Stimulated activated CD4-positive, alpha-beta T cell treated with anti-CD3 and anti-CD28 coated beads, Interleukin-2, amount 100 ng/mL, for 24 hours (primary cell): ENCODE data around the gene DLG2.
"Not testable (repeated sequence)": the region's sequence is repeated elsewhere in the genome, so short reads cannot be mapped to it uniquely, and the experiment has no call there.

ENCODE experiments used
- DNase-seq, 2 donors: peaks; one replicate each; pipeline ENCODE4 v3.0.0-alpha.2; 2020

DLG2 gene

DNA sequence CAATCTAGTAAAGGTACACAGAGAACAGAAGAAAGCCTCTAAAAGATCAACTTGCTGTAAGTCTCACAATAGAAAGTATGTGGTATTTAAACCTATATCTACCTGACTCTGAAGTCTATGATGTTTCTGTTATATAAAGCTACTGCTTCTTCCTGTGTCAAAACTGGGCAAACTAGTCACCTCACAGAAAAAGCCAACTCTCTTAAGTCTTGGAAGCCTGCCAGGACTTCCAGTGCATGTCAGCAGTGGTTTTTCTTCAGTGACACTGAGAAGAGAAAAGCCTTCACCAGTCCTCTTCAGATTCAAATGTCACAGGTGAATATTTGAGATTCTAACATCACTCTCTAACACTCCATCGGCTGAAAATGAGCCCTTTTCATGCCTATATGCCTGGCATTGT, 808.0 kb downstream of the DLG2 start:
- no peak for DNase-seq

DNA sequence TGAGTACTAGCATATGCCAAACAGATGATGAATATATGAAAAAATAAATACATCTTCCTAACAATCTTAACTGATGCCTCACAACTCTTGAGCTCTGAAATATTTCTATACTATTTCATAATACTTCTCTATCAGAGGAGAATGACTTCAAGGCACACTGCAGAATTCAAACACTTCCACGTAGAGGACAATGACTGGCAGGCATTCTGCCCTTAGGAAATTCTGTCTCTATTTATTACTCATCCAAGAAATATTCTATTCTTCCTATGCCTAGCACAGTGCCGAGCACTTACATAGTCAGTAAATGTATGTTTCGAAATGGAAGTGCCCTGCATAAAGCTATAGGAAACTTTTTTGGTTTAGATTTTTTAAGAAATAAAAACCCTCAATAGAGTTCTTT, 809.1 kb downstream of the DLG2 start:
- DNase-seq, result no peak

DNA sequence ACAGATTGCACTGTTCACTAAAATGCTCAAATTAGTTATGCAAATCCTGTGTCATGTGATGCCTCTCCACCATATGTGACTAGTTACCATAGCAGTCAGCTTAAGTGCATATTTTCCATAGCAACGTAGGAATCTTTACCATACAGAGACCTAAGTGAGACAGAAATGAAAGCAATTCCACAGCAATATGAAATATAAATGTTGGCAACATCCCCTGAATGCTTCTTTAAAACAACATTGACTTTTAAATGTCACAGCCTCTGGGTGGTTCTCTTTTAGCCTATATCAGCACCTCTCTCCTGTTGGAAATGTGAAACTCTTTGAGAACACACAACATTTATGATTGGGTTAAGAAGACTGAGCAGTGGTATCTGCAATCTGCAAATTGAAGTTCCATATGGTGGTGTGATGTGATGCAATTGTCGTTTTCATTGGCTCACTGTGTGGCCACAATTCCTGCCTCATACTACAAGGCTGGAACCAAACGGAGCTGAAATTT, 814.6 kb downstream of the DLG2 start:
- DNase-seq, result no peak

DNA sequence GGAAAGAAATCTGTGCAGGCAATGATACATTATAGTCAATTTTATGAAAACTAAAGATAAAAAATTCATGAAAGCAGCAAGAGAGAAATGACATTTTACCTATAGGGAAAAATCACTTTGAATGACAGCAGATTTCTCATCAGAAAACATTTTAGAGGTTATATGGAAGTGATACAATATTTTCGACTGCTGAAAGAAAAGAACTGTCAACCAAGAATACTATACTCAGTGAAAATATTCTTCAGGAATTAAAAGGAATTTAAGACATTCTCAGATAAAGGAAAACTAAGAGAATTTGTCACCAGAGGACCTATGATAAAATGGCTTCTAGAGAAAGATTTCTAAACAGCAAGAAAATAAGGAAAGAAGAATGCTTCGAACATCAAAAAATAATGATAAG, 820.8 kb downstream of the DLG2 start:
- no peak for DNase-seq

DNA sequence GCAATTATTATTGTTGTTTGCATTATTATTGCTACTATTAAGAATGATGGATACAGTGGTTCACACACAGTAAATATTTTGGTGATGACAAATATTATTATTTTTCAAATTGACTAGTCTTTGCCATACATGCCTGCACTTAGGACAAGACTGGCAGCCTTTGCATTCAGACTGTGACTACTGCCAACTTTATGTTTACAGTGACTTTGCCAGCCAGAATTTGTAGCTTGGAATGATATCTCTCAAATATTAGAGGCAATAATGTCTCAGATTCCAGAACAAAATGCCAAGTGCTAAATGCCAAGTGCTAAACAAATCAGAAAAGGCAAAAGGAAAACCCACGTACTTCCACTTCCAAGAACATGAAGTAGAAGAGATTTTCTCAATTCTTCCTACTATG, 823.1 kb downstream of the DLG2 start:
- no peak for DNase-seq

DNA sequence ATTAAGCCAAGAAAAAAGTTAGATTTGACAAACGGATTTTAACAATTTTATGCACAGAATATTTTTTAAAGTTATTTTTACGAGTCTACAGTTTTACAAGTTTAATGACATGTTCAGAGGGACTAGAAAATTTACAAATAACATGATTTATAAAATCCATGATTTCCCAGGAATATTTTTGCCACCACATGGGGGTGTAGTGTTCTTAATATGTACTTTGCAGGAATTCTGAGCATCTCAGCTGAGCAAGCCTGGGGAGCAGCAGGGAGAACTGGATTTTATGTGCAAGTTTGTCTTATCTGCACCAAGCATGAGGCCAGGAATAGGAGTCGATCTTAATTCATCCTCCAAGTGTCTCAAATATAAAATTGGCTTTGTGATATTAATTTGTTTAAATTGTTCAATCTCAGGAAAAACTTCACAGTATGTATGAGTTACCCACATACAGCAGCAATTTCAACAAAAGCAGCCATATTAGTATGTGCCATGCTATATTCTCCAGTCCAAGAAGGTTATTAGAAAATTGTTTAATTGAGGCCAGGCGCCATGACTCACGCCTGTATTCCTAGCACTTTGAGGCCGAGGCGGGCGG, 826.3 kb downstream of the DLG2 start:
- no peak for DNase-seq

DNA sequence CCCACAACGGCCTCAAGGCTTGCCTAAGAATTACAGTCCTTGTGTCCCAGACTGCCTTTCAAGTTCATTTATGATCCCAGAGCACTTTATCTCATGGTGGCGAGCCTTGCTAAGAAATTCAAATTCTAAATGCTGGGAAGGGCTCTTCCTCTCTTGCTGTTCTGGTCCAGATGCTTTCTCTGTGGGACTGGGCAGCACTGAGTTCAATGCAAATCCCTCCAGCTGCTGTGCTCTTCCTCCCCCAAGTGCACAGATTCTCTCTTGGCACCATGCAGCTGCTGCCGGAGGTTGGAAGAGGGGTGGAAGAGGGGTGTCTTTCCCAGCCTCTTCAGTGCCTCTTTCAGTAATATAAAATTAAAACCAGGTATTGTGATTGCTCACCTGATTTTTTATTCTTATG, 828.0 kb downstream of the DLG2 start:
- DNase-seq, result no peak

DNA sequence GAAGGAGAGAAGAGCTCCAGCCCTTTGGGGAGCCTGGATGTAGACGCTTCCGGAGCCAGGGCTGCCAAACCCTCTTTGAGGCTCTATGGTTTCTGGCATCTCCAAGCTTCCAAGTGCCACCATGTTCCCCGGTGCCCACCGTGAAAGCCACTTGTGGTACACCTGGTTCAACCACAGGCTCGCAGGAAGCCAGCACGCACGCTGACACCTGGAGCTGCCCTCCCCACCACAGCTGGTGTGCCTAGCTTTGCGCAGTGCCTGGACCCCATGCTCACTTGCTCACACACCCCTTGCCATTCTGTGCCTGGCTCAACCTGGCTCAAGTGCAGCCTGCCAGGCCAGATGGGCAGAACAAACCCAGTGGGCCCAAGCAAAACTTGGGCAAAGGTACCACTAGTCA, 831.4 kb downstream of the DLG2 start:
- no peak for DNase-seq

DNA sequence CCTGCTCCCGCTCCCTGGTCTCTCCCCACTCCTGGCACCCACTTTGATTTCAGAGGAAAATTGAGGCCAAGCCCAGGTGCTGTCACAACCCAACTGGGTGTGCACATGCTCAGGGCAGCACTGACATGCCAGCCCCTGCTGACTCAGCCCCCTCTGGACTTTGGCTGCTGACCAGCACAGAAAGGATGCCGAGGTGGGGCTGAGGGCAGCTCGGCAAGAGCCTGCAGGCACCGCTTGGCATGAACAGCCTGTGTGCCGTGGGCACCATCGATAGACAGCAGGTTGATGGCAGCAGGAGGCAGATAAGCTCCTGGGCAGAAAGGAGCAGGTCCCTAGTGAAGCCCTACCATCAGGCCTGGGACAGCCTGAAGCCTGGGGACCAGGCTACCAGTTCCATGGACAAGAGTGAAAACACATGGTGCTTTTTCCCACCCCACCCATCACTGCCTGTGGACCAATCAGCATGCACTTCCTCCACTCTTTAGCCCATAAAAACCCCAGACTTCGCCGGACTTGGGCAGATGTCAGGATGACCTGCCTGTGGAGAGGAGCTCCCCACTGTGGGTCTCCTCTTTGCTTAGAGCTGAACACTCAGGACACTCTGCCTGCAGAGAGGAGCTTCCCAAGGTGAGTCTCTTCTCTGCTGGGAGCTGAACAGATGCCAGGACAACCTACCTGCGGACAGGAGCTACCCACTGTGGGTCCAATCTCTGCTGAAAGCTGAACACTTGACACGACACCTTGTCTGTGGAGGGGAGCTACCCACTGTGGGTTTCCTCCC, 832.3 kb downstream of the DLG2 start:
- no peak for DNase-seq

DNA sequence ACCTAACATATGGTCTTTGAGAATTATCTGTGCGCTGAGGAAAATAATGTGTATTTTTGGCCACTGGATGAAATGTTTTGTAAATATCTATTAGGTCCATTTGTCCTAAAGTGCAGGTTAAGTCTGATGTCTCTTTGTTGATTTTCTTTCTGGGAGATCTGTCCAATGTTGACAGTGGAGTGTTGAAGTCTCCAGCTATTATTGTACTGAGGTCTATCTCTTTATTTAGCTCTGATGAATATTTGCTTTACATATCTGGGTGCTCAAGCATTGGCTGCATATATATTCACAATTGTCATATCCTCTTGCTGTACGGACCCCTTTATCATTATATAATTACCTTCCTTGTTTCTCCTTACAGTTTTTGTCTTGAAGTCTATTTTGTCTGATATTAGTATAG, 833.8 kb downstream of the DLG2 start:
- DNase-seq, result no peak

DNA sequence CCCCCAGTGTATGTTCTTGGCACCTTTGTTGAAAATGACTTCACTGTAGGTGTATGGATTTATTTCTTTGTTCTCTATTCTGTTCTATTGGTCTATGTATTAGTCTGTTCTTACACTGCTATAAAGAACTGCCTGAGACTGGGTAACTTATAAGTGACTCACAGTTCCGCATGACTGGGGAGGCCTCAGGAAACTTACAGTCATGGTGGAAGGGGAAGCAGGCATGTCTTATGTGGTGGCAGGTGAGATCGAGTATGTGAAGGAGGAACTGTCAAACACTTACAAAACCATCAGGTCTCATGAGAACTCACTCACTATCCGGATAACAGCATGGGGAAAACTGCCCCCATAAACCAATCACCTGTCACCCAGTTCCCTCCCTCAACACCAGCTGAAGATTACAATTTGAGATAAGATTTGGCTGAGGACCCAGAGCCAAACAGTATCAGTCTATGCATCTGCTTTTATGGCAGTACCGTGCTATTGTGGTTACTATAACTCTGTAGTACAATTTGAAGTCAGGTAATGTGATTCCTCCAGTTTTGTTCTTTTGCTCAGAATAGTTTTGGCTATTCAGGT, 836.2 kb downstream of the DLG2 start:
- DNase-seq, result no peak

DNA sequence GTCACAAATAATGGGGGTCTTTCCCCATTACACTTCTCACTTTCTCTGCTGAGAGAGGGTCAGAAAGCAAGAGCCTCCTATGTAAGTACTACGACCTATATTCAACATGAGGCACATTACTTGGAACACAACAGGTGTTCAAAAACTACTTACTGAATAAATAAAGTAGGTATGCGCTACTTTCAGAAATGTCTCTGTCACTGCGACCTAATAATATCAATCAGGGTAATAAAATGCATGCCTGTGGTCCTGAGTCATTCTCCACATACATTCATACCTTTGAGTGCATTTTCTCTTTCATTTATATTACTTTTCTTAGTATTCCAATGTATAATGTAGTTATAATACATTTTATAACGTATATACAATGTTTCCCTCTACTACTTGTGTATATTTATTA, 838.9 kb downstream of the DLG2 start:
- DNase-seq, result no peak

DNA sequence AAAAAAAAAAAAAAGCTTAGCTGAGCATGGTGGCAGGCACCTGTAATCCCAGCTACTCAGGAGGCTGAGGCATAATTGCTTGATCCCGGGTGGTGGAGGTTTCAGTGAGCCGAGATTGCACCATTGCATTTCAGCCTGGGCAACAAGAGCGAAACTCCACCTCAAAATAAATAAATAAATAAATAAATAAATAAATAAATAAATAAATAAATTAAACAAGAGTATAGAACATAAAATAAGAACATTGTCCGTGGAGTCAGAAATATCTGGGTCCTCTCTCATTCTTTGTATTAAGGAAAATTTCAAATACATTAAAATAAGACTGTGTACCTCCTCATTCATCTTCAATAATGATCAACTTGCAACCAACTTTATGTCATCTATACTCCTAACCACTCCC, 843.0 kb downstream of the DLG2 start:
- not testable (repeated sequence) for DNase-seq

DNA sequence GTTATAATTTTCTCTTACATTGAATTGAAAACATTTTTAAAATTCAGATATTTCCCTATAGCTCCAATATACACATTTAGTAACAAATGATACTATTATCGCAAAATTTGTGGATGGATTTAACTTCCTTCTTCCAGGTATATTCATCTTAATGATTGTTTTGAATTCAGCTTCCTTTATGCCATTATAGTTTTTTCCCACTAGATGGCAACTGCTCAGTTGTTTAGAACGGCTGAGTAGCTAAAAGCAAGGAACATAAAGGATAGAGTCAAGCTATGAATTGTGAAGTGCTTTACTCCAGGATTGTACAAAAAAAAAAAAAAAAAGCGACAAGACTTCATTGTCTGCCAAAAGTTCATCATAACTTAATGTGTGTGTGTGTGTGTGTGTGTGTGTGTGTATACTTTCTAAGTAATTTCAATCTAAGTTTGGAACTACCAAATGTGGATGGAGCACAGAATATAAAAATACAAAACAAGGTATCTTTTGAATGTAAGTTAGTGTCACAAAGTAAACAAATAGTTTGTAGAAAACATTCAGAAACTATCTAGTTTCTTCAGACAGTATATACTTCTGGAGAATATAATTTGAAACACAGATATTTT, 846.4 kb downstream of the DLG2 start:
- no peak for DNase-seq

DNA sequence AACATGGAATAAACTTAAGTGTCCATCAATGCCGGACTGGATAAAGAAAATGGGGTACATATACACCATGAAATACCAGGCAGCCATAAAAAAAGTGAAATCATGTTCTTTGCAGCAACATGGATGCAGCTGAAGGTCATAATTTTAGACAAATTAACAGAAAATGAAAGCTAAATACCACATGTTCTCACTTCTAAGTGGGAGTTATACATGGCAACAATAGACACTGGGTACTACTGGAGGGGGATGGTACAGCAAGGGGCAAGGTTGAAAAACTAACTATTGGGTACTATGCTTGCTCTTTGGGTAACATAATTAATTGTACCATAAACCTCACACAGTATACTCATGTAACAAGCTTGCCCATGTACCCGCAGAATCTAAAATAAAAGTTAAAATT, 851.6 kb downstream of the DLG2 start:
- DNase-seq, result no peak

DNA sequence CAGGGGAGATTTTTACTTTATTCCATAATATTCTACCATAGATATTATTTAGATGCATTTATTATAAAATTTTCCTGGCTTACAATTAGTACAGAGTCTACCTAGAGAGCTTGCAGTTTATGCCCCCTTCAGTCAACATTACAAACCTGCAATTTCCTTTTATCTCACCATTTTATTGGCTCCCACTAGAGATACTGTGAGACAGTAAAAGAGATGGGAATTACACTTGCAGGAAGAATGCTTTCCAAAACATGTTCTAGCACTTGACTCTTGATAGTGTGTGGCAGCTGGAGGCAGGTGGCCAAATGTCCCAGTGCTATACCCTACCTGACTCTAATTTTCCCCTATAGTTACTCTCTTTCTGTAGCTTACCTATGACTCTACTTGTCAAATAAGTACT, 863.2 kb downstream of the DLG2 start:
- DNase-seq, result no peak

DNA sequence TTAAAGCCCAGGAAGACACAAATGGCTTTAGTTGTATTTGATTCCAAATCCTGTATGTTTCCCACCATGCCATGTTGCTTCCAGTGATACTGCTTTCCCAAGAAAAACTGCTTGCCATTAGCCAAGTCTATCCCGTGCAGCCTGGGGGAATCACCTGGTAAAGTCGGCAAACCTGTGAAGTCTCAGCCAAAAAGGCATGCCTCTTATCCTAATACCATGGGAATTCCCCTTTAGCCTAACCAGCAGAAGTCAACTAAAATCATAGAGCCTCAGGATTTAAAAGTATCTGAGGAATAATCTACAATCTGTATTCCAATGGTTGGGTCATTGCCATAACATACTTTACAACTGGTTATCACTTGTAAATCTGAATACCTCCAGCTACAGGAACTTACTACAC, 869.4 kb downstream of the DLG2 start:
- no peak for DNase-seq

DNA sequence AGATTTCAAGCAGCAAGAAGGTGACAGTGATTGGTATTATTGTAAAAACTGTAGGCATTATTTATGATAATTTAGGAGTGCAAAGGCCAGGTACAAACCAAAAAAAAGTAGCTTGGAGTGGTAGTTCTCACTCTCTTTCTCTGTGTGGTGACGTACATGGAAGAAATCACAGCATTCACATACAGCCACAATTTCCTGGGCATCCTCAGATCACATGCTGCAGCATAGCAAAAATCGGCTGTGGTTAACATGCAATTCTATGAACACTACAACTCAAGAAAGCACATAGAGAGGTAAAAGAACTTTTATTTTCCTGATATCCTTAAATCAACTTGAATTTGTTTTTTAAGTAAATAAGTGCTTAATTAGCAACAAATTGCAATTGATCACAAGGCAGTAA, 875.8 kb downstream of the DLG2 start:
- DNase-seq, result no peak

DNA sequence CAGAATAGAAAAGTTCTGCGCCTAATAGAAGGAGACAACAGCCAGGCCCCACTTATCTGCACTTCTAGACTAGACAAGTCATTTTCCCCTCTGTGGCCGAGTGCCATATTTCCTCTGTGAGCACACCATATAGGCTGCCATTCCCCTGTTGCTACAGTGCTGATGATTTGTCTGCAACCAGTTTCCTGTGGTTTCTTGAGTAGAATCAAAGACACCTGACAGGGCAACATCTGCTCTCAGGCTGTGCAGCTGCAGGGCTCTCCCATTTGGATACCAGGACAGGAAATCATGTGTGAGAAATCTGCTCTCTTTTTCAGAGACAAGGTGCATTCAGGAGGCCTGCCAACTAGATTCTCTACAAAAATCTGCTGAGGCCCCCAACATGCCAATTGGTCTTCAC, 879.3 kb downstream of the DLG2 start:
- no peak for DNase-seq

DNA sequence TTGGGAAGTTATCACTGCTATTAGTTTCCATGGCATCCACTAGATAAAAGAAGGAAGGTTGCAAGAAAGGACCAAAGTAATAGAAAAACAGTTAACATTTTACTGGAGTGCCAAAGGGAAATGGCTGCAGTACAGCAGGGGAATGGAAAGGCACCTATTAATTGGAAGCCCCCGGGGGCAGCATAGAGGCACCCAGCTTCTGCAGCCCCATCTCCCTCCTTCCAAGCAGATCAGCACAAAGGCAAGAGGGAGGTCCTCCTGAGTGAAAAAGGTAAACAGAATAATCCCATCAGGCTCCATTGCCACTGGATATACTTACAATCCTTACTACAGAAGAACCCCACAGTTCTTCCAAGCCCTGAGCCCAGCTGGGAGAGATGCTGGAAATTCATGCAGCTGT, 887.1 kb downstream of the DLG2 start:
- DNase-seq, result no peak

DNA sequence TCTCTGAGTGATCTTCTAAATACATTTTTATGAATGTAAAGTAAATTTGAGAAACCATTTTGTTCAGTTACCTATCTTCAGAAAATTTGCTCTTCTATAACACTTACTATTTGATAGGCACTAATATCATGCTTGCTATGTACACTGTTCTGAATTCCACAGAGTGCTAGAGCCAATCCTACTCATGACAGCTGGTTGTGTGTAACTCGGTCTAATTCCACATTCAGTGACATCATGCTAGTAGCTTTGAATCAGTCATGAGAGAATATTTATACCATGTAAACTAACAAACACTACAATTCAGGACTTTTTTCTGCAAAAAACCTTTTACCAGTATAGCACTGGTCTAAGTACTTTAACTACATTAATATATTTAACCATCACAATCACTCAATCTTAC, 902.9 kb downstream of the DLG2 start:
- no peak for DNase-seq

DNA sequence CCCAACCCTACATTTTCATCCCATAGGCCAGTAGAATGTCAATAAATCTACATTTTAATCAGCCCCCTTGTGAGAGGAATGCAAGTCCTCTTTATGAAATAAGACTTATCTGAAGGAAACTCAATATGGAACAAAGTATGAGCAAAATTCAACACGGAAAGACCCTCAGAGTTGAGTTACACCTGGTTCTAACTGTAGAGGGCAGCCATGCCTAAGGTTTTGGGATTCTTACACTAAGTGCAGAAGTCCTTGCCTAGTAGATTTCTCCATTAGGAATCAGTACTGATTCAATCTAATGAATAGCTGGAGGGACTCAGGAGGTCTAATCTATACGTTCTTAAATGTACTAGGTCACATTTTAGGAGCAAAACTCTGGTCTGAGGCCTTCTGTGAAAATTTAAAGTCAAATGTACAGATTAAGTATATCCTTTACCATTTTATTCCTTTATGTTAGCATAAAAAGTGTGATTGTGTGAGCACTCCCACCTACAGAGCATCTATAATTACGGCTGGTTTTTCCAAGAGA, 904.5 kb downstream of the DLG2 start:
- DNase-seq, result no peak

DNA sequence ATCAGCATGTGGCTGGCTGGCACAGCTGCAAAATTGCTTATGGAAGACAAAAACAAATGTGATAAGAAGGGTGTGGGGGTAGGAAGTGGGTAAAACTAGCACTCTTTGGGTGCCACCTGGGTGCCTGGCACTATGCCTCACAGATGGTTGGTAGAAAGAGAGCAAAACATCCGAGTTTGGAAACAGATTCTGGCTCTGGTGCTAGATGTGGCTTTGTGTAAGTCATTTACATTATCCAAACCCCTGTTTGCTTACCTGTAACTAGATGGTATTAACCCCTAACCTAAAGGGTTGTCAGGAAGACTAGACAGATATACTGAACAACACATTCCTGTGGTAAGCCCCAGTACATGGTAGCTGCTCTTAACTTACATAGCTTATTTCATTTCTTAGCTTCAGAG, 905.6 kb downstream of the DLG2 start:
- DNase-seq, result no peak
